IMR-90 (cell line): ENCODE measurements around the gene METTL18. TPM values are rescaled to one million over a fixed set of nuclear protein-coding genes. Genes with fewer than 3 reads are reported as not detected.

Experiments used
- ATAC-seq: fragments of 200-7000 bp; cut with Tn5 transposase; 2 replicates; pipeline ENCODE4 v1.9.1; 2020; ENCODE audit warnings: low read depth, mild to moderate bottlenecking, moderate library complexity
- BruUV-seq: library from RNA; stranded (reverse); fragments of 400-500 nt; replicated peaks from 2 replicates; lab custom pipeline; 2021; lab: Mats Ljungman, UMichigan
- CTCF ChIA-PET: fragments of 300-600 bp; formaldehyde crosslinking; extraction: SDS; loops from one replicate; lab custom pipeline; 2021; ENCODE audit warnings: antibody characterized with exemption; lab: Yijun Ruan, JAX
- POLR2A ChIA-PET: fragments of 300-600 bp; sonication (Branson Sonifier 250); formaldehyde crosslinking; loops from one replicate; lab custom pipeline; 2022; ENCODE audit warnings: antibody characterized with exemption; ENCODE audit not compliant: unreplicated experiment; lab: Charles Lee
- DNase-seq: peaks from one replicate; pipeline ENCODE4 v3.0.0; 2013
- H2AFZ ChIP-seq: replicated peaks from 2 replicates; pipeline ENCODE3; 2013; ENCODE audit warnings: low read length, mild to moderate bottlenecking; ENCODE audit not compliant: poor library complexity
- H2AK5ac ChIP-seq: 2 replicates; pipeline ENCODE4 v1.6.1; 2013; ENCODE audit warnings: low read depth, low read length, inconsistent platforms
- H2AK9ac ChIP-seq: replicated peaks from 2 replicates; pipeline ENCODE3; 2013; ENCODE audit warnings: mild to moderate bottlenecking, low read depth, low read length, moderate library complexity; ENCODE audit not compliant: poor library complexity
- H2BK120ac ChIP-seq: 2 replicates; pipeline ENCODE4 v1.6.1; 2013; ENCODE audit warnings: low read depth, low read length, inconsistent platforms
- H2BK15ac ChIP-seq: 3 replicates; pipeline ENCODE4 v1.6.1; 2013; ENCODE audit warnings: low read depth, low read length, inconsistent platforms
- H2BK20ac ChIP-seq: 2 replicates; pipeline ENCODE4 v1.6.1; 2013; ENCODE audit warnings: low read depth, mild to moderate bottlenecking, inconsistent platforms, low read length, moderate library complexity
- H2BK5ac ChIP-seq: 2 replicates; pipeline ENCODE4 v1.6.1; 2013; ENCODE audit warnings: mild to moderate bottlenecking, low read depth, low read length, inconsistent platforms; ENCODE audit not compliant: poor library complexity, severe bottlenecking
- H3K14ac ChIP-seq: replicated peaks from 2 replicates; pipeline ENCODE4 v1.6.1; 2013; ENCODE audit warnings: low read depth, low read length, inconsistent platforms
- H3K18ac ChIP-seq: 2 replicates; pipeline ENCODE4 v1.6.1; 2013; ENCODE audit warnings: low read depth, low read length, control low read depth
- H3K23ac ChIP-seq: 2 replicates; pipeline ENCODE4 v1.6.1; 2013; ENCODE audit warnings: low read depth, low read length, inconsistent platforms
- H3K27ac ChIP-seq: 2 replicates; pipeline ENCODE4 v1.5.1; 2013; ENCODE audit warnings: mild to moderate bottlenecking, control low read depth, low read length; ENCODE audit not compliant: insufficient read depth
- H3K27me3 ChIP-seq: 2 replicates; pipeline ENCODE4 v1.6.1; 2013; ENCODE audit warnings: low read length; ENCODE audit not compliant: control insufficient read depth, insufficient read depth
- H3K36me3 ChIP-seq: 2 replicates; pipeline ENCODE4 v1.6.1; 2013; ENCODE audit warnings: low read length, mixed read lengths; ENCODE audit not compliant: control insufficient read depth, insufficient read depth
- H3K4ac ChIP-seq: 2 replicates; pipeline ENCODE4 v1.6.1; 2013; ENCODE audit warnings: low read depth, low read length, inconsistent platforms
- H3K4me1 ChIP-seq: 2 replicates; pipeline ENCODE4 v1.6.1; 2013; ENCODE audit warnings: low read length, mixed read lengths; ENCODE audit not compliant: control insufficient read depth, insufficient read depth
- H3K4me2 ChIP-seq: 2 replicates; pipeline ENCODE4 v1.6.1; 2013; ENCODE audit warnings: low read depth, mild to moderate bottlenecking, control low read depth, low read length, moderate library complexity
- H3K4me3 ChIP-seq: 2 replicates; pipeline ENCODE4 v1.5.1; 2013; ENCODE audit warnings: low read depth, mild to moderate bottlenecking, control low read depth, low read length, moderate library complexity; ENCODE audit not compliant: insufficient read depth
- H3K56ac ChIP-seq: 2 replicates; pipeline ENCODE4 v1.6.1; 2013; ENCODE audit warnings: low read length, inconsistent platforms; ENCODE audit not compliant: insufficient read depth; ENCODE audit errors: extremely low read depth
- H3K79me1 ChIP-seq, 2 experiments: 2 replicates each; pipeline ENCODE4 v1.6.1; 2013; ENCODE audit warnings: low read length in 2 of 2, inconsistent platforms in 1 of 2, low read depth in 1 of 2
- H3K9ac ChIP-seq: 2 replicates; pipeline ENCODE4 v1.6.1; 2013; ENCODE audit warnings: low read depth, low read length, control low read depth
- H3K9me1 ChIP-seq: 2 replicates; pipeline ENCODE4 v1.6.1; 2013; ENCODE audit warnings: low read length, inconsistent platforms; ENCODE audit not compliant: insufficient read depth
- H3K9me3 ChIP-seq: 2 replicates; pipeline ENCODE4 v1.6.1; 2013; ENCODE audit warnings: low read length; ENCODE audit not compliant: control insufficient read depth, insufficient read depth
- H4K20me1 ChIP-seq: 2 replicates; pipeline ENCODE4 v1.6.1; 2013; ENCODE audit warnings: low read length, inconsistent platforms; ENCODE audit not compliant: insufficient read depth
- H4K5ac ChIP-seq: 2 replicates; pipeline ENCODE4 v1.6.1; 2013; ENCODE audit warnings: mild to moderate bottlenecking, low read depth, low read length, control low read depth
- H4K8ac ChIP-seq, 2 experiments: 2 replicates each; pipeline ENCODE4 v1.6.1; 2013; ENCODE audit warnings: low read depth in 2 of 2, low read length in 2 of 2, control low read depth in 1 of 2, inconsistent platforms in 1 of 2
- H4K91ac ChIP-seq: 2 replicates; pipeline ENCODE4 v1.6.1; 2013; ENCODE audit warnings: low read depth, low read length, inconsistent platforms; ENCODE audit not compliant: insufficient read depth
- BHLHE40 ChIP-seq: fragments of 150-350 bp; IDR thresholded peaks from 2 replicates; pipeline ENCODE4 v1.6.1; 2016; ENCODE audit warnings: mild to moderate bottlenecking, low read depth, low read length
- CHD1 ChIP-seq: IDR thresholded peaks from 2 replicates; pipeline ENCODE4 v1.6.1; 2012; ENCODE audit warnings: low read depth, low read length, improper control_type of control experiment
- FOS ChIP-seq: fragments of 150-350 bp; IDR thresholded peaks from 2 replicates; pipeline ENCODE4 v1.6.1; 2016; ENCODE audit warnings: low read depth, low read length
- MAFK ChIP-seq: IDR thresholded peaks from 2 replicates; pipeline ENCODE4 v1.6.1; 2012; ENCODE audit warnings: low read depth, low read length, improper control_type of control experiment
- MXI1 ChIP-seq: IDR thresholded peaks from 2 replicates; pipeline ENCODE4 v1.6.1; 2012; ENCODE audit warnings: low read depth, mild to moderate bottlenecking, low read length, moderate library complexity, borderline replicate concordance
- POLR2A ChIP-seq: IDR thresholded peaks from 2 replicates; pipeline ENCODE4 v1.6.1; 2012; ENCODE audit warnings: mild to moderate bottlenecking, low read depth, low read length
- RCOR1 ChIP-seq: IDR thresholded peaks from 2 replicates; pipeline ENCODE4 v1.6.1; 2012; ENCODE audit warnings: mild to moderate bottlenecking, low read length, improper control_type of control experiment; ENCODE audit not compliant: insufficient replicate concordance
- RFX5 ChIP-seq: IDR thresholded peaks from 2 replicates; pipeline ENCODE4 v1.8.0; 2012; ENCODE audit warnings: low read depth, mild to moderate bottlenecking, low read length, moderate library complexity
- WGBS, 2 experiments: methylation state at CpG; one replicate each; pipeline versions ENCODE4 v1.1.5 to v1.1.7; 2013; ENCODE audit warnings: missing lambda C conversion rate in 2 of 2; ENCODE audit not compliant: insufficient read length in 1 of 2; ENCODE audit errors: extremely low coverage in 2 of 2; 5-methylcytosine and 5-hydroxymethylcytosine counted together
- dilution Hi-C: fragments of 300-500 bp; cut with HindIII; formaldehyde crosslinking; loops from one replicate; pipeline ENCODE4 v1.14.3; 2018; ENCODE audit warnings: low sequenced_read_pairs; ENCODE audit not compliant: unreplicated experiment
- in situ Hi-C: fragments of 300-500 bp; cut with MboI; formaldehyde crosslinking; loops from 3 replicates; pipeline ENCODE4 v1.14.3; 2019; ENCODE audit warnings: low sequenced_read_pairs, inconsistent platforms, mixed read lengths
- intact Hi-C: fragments of 100-400 bp; cut with micrococcal nuclease; formaldehyde crosslinking; loops from 2 replicates; pipeline ENCODE4 v1.10.0; 2022
- polyA plus RNA-seq, 3 experiments: library from polyadenylated mRNA; depleted of rRNA; stranded (reverse); fragments of >200 nt; gene quantifications; 2 replicates each; pipeline ENCODE4 v1.2.3, GENCODE V29; 2012; ENCODE audit warnings: low replicate concordance in 1 of 3
- total RNA-seq: library from RNA; depleted of rRNA; stranded (reverse); fragments of >200 nt; gene quantifications from 2 replicates; pipeline ENCODE4 v1.2.3, GENCODE V29; 2012
- TF ChIP-seq, protein P1 (sequence below): fragments of 150-350 bp; IDR thresholded peaks from 2 replicates; pipeline ENCODE4 v1.6.1; 2017; ENCODE audit warnings: mild to moderate bottlenecking, antibody characterized with exemption, low read length, low read depth
- TF ChIP-seq, protein P2 (sequence below): fragments of 150-350 bp; IDR thresholded peaks from 2 replicates; pipeline ENCODE4 v1.6.1; 2016; ENCODE audit warnings: low read depth, mild to moderate bottlenecking, low read length, moderate library complexity, borderline replicate concordance
- TF ChIP-seq, protein P3 (sequence below): conservative IDR thresholded peaks from 2 replicates; pipeline ENCODE4 v1.5.1; 2012; ENCODE audit warnings: mild to moderate bottlenecking, low read depth, low read length, improper control_type of control experiment

METTL18 gene
- total and polyA plus RNA-seq, 2 of the 4 experiments (the other 2 are of a cell fraction) = 2.9 to 3.4 TPM

DNA sequence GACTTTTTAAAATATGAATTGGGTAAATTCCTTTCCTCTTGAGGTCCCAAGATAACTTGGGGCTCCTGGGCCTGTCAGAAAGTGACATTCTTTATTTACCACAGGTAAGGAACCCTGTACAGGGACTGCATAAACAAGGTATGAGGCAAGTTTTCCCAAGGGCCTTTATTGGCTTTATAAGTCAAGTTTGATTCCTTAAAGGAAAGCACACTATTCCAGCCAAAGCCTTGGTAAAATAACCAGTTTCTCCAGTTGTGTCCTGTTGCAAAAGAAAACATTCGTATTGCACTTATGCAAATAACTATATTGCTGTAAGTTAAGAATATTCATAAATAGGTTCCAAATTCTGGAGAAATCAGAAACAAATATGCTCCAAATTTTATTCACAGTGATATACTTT, 21.9 kb upstream of the METTL18 start:
- H3K9me1 ChIP-seq = no peaks in the 10 kb centered on the region
- no peaks in the 10 kb centered on the region for H3K9me3 ChIP-seq
- TF ChIP-seq, protein P1, sequence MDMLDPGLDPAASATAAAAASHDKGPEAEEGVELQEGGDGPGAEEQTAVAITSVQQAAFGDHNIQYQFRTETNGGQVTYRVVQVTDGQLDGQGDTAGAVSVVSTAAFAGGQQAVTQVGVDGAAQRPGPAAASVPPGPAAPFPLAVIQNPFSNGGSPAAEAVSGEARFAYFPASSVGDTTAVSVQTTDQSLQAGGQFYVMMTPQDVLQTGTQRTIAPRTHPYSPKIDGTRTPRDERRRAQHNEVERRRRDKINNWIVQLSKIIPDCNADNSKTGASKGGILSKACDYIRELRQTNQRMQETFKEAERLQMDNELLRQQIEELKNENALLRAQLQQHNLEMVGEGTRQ = no peak
- TF ChIP-seq POLR2A (no peak), RCOR1 (no peak), CHD1 (no peak), RFX5 (no peak), MAFK (no peak), BHLHE40 (no peak), FOS (no peak), MXI1 (no peak)
- TF ChIP-seq, protein P2, sequence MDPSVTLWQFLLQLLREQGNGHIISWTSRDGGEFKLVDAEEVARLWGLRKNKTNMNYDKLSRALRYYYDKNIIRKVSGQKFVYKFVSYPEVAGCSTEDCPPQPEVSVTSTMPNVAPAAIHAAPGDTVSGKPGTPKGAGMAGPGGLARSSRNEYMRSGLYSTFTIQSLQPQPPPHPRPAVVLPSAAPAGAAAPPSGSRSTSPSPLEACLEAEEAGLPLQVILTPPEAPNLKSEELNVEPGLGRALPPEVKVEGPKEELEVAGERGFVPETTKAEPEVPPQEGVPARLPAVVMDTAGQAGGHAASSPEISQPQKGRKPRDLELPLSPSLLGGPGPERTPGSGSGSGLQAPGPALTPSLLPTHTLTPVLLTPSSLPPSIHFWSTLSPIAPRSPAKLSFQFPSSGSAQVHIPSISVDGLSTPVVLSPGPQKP = no peak
- TF ChIP-seq, protein P3, sequence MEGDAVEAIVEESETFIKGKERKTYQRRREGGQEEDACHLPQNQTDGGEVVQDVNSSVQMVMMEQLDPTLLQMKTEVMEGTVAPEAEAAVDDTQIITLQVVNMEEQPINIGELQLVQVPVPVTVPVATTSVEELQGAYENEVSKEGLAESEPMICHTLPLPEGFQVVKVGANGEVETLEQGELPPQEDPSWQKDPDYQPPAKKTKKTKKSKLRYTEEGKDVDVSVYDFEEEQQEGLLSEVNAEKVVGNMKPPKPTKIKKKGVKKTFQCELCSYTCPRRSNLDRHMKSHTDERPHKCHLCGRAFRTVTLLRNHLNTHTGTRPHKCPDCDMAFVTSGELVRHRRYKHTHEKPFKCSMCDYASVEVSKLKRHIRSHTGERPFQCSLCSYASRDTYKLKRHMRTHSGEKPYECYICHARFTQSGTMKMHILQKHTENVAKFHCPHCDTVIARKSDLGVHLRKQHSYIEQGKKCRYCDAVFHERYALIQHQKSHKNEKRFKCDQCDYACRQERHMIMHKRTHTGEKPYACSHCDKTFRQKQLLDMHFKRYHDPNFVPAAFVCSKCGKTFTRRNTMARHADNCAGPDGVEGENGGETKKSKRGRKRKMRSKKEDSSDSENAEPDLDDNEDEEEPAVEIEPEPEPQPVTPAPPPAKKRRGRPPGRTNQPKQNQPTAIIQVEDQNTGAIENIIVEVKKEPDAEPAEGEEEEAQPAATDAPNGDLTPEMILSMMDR = no peak
- no peak overlapping the region for H3K14ac ChIP-seq
- H4K8ac ChIP-seq = no peak overlapping the region
- WGBS, 2 experiments = no CpG with 5 or more reads among the region's 1 CpG
- ChIA-PET POLR2A (no interaction called here), CTCF (no interaction called here)
- no peak overlapping the region for H3K23ac ChIP-seq
- intact Hi-C loops (loop anchor here (10.0 kb wide), 1 partner anchor 1212 kb away; no protein-coding TSS in a partner anchor), dilution Hi-C loops (no loop called here), in situ Hi-C loops (no loop called here)
- no peak overlapping the region for H4K5ac ChIP-seq
- H2AK9ac ChIP-seq = no peak overlapping the region
- no peak overlapping the region for H2BK120ac ChIP-seq
- ATAC-seq (no peak), DNase-seq (no peak)
- H3K18ac ChIP-seq = no peak overlapping the region
- no TSS peak for BruUV-seq
- H3K4me3 ChIP-seq = no peak overlapping the region
- H3K56ac ChIP-seq = no peak overlapping the region
- no peak overlapping the region for H3K9ac ChIP-seq
- no peaks in the 10 kb centered on the region for H3K36me3 ChIP-seq
- H2AK5ac ChIP-seq = no peak overlapping the region
- H3K79me1 ChIP-seq = no peaks in the 10 kb centered on the region
- H3K4ac ChIP-seq = no peak overlapping the region
- H3K4me1 ChIP-seq = no peaks in the 10 kb centered on the region
- H3K4me2 ChIP-seq = no peak overlapping the region
- no peak overlapping the region for H2AFZ ChIP-seq
- H3K27ac ChIP-seq = no peak overlapping the region
- no peaks in the 10 kb centered on the region for H3K27me3 ChIP-seq
- no peak overlapping the region for H4K91ac ChIP-seq
- no peak overlapping the region for H2BK5ac ChIP-seq
- no peaks in the 10 kb centered on the region for H4K20me1 ChIP-seq
- H2BK20ac ChIP-seq = no peak overlapping the region
- H2BK15ac ChIP-seq = no peak overlapping the region
